NCI-H82 treated with DMSO at 0.1 percent for 48 hours (cell line): ENCODE measurements around the gene POLD1.
"Not testable (repeated sequence)": the region's sequence is repeated elsewhere in the genome, so short reads cannot be mapped to it uniquely, and the experiment has no call there.

Experiments
- DNase-seq: peaks from one replicate; lab custom pipeline; 2025; ENCODE audit not compliant: unreplicated experiment; lab: John Stamatoyannopoulos, UW

POLD1 gene

DNA sequence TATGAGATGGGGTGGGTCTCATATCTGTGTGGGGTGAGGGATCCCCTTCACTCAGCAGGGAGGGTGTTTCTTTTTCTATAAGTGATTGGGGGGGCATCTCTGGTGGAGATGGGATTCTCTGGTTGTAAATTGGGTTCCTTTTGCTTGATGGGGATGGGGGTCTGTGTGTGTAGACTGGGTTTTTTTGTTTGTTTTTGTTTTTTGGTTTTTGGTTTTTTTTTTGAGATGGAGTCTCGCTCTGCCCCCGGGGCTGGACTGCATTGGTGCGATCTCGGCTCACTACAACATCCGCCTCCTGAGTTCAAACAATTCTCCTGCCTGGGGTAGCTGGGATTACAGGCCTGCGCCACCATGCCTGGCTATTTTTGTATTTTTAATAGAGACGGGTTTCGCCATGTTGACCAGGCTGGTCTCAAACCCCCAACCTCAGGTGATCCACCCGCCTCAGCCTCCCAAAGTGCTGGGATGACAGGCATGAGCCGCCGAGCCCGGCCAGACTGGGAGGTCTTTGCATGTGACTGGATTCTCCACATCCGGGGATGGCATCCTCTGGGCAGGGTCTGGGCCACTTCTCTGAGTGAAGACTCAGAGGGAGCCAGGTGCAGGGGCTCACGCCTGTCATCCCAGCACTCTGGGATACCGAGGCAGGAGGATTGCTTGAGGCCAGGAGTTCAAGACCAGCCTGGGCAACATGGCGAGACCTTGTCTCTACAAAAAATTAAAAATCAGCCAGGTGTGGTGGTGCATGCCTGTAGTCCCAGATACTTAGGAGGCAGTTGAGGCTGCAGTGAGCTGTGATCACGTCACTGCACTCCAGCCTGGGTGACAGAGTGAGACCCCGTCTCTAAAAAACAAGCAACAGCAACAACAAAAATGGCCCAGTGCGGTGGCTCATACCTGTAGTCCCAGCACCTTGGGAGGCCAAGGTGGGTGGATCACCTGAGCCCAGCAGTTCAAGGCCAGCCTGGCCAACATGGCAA, 49.3 kb downstream of the POLD1 start:
- no peak for DNase-seq

- DNase-seq, result no peak
These were observed 50.4 kb downstream of the POLD1 start for GRCh38 chr19:50434525-50434924.

DNA sequence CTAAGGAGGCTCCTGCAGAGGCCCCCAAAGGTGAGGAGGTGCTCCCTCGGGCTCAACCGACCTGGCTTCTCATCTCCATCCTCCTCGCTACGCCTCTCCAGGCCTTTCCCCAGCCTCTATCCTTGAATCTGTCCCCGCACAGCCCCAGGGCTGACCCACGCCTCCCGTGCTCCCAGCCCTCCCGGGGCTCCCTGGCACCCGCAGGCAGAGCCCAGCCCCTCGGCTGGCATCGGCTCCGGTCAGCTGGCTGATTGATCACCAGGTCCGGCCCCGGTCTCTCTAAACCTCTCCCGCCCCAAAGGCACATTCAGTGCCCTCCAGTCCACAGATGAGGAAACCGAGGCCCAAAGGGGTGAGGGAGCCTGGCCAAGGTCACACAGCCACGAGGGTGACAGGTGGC, 51.1 kb downstream of the POLD1 start:
- DNase-seq, result no peak

DNA sequence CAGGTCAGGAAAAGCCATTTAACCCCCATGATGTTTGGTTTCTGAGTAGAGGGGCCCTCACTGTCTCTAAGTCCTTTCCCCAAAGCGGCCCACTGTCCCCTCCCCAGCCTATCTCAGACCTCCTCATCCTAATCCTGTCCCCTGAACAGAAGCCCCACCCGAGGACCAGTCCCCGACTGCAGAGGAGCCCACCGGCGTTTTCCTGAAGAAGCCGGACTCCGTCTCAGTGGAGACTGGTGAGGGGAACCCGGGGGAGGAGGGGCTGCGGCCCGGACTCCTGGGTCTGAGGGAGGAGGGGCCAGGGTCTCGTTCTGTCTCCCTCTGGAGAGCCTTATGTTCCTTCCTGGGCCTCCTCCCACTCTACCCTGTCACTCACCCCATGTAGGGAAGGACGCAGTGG, 51.5 kb downstream of the POLD1 start:
- no peak for DNase-seq

GRCh38 chr19:50437862-50438449, 53.8 kb downstream of the POLD1 start:
- DNase-seq, result no peak

DNA sequence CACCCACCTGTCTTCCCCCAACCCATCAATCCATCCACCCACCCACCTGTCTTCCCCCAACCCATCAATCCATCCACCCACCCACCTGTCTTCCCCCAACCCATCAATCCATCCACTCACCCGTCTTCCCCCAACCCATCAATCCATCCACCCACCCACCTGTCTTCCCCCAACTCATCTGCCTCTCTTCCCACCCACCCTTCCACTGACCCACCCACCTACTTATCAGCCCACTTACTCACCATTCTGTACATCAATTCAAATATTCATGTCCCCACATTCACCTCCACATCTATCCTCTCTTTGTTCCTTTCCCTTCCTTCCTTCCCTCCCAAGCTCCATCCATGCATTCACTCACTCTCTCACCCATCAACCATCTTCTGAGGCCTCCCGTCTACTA, 55.0 kb downstream of the POLD1 start:
- DNase-seq, result not testable (repeated sequence)

- DNase-seq, result no peak
These were observed 59.9 kb downstream of the POLD1 start for GRCh38 chr19:50444059-50444458.

GRCh38 chr19:50447053-50447452, 62.9 kb downstream of the POLD1 start:
- DNase-seq, result no peak

DNA sequence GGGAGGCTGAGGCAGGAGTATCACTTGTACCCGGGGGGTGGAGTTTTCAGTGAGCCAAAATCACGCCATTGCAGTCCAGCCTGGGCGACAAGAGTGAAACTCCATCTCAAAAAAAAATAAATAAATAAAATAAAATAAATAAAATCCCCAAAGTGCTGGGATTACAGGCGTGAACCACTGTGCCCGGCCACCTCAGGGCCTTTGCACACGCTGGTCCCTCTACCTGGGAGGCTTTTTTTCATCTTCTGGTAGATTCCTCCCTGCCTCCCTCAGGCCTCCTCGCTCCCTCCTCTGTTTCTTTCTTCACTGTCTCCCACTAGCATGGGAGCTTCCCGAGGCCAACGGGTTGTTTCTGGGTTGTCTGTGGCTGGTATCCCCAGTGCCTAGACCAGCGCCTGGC, 63.6 kb downstream of the POLD1 start:
- DNase-seq, result no peak

DNA sequence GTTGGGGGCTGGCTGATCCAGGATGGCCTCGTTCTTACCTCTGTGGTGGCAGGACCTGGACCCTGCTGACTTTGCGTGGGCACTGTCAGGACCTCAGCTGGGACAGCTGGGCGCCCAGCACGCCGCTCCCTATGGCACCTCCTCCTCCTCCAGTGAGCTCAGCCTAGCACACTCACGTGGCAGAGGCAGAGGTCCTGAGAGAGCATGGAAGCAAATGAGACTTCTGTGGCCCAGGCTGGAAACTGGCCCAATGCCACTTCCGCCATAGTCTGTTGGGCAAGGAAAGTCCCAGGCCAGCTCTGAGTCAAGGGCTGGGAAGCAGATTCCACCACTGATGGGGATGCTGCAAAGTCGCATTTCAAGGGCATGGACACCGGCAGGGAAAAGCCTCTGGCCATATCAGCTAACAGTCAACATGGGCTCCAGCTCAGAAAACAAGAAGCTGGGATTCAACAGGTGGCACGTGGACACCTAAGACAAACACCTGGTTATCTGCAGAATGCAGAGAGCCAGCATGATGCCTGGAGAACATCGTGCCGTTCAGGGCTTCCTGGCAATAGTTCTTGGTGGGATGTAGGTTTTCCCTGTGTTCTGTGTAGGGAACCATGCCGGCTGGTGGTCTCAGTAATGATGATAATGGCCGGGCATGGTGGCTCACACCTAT, 65.2 kb downstream of the POLD1 start:
- DNase-seq, result no peak

DNA sequence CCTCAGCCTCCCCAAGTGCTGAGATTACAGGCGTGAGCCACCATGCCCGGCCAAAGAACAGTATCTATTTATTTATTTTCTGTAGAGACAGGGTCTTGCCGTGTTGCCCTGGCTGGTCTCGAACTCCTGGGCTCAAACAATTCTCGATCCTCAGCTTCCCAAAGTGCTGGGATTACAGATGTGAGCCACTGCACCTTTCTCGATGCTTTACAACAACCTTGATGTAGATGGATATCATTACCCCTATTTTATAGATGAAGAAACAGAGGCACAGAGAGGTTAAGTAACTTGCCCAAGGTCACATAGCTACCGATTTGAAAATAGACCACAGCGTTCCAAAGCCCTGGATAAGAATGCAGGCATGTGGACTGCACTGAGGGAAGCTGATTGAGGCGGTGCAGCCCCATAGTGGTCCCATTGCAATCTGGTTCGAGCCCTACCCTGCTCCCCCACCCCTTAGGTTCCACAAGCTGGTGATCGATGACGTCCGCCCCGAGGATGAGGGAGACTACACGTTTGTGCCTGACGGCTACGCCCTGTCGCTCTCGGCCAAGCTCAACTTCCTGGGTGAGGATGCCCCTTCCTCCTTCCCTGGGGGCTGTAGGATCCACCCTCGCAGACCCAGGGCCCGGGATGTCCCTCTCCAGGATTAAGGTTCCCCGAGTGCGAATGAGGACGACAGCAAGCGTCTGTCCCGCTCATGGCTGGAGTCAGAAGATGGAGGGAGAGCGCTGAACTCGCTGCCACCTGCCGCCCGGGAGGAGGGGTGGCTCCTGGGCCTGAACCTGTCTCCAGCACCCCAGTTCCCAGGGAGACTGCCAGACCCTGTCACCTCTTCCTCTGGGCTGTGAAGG, 66.4 kb downstream of the POLD1 start:
- no peak for DNase-seq

- no peak for DNase-seq
These were observed 67.0 kb downstream of the POLD1 start for GRCh38 chr19:50451223-50451534.

DNA sequence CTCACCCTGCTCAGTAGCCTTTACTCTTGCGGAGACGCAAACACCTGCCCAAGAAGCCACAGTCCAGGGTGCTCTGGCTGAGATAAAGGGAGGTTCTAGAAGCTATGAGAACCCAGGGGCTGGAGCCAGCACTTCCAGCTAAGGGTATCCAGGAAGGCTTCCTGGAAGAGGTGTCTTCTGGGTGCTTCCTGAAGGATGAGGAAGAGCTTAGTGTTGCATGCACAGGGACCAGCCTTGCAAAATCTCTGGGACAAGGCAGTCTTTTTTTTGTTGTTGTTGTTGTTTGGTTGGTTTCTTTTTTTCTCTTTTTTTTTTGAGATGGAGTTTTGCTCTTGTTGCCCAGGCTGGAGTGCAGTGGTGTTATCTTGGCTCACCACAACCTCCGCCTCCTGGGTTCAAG, 69.1 kb downstream of the POLD1 start:
- no peak for DNase-seq

DNA sequence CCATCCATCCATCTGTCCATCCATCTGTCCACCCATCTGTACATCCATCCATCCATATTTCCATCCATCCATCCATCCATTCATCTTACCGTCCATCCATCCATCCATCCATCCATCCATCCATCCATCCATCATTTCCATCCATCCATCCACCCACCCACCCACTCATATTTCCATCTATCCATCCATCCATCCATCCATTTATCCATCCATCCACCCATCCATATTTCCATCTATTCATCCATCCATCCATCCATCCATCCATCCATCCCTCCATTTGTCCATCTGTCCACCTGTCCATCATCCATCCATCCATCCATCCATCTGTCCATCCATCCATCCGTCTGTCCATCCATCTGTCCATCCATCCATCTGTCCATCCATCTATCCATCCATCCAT, 71.8 kb downstream of the POLD1 start:
- DNase-seq, result no peak

GRCh38 chr19:50457300-50457699, 73.2 kb downstream of the POLD1 start:
- no peak for DNase-seq

GRCh38 chr19:50458396-50459066, 74.4 kb downstream of the POLD1 start:
- no peak for DNase-seq

GRCh38 chr19:50459067-50459456, 74.9 kb downstream of the POLD1 start:
- DNase-seq, result no peak

DNA sequence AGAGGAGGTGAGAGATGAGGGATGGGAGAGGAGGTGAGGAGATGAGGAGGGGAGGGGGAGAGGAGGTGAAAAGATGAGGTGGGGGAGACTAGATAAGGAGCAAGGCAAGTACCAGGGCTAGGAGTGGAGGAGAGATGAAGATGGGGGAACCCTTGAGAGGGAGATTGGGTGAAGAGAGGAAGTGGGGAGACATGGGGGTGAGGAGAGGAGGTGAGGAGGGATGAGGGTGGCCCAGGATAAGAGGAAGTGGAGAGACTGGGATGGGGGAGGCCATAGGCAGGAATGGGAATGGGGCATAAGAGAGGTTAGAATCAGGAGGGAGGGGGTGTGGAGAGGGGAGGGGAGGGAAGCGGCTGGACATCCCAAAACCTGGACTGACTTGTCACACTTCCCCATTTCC, 75.5 kb downstream of the POLD1 start:
- no peak for DNase-seq

DNA sequence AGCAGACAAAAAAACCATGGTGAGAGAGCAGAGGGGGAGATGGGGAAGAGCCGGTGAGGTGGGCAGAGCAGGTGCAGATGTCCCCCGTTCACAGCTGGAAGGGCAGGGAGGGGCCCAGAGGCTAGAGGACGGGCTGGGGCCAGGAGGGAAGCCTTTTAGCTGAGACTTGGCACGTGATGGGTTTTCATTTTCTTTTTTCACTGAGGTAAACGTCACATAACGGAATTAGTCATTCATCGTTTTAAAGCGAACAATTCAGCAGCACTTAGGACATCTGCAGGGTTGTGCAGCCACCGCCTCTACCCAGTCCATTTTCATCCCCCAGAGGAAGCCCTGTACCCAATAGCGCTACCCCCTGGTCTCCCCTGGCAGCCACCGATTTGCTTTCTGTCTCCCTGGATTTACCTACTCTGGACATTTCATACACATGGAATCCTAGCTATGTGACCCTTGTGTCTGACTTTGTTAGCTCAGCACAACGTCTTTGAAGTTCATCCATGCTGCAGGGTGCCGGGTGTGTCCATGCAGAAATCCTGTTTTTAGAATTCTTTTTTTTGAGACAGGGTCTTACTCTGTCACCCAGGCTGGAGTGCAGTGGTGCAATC, 76.1 kb downstream of the POLD1 start:
- DNase-seq, result no peak
